Tibial nerve (tissue), 4 donors: ENCODE measurements around the gene RPAP3.

ENCODE experiments used
- CTCF ChIP-seq, 5 experiments: fragments of 200-600 bp in 3 of 5; fragments of 450-650 bp in 2 of 5; sonication (generic) in 3 of 5; IDR thresholded peaks; one replicate each; pipeline ENCODE4 v1.5.1; 2016 to 2019; ENCODE audit warnings: antibody characterized with exemption in 5 of 5, mild to moderate bottlenecking in 3 of 5, moderate library complexity in 2 of 5
- EP300 ChIP-seq, 2 donors: sonication (generic); formaldehyde crosslinking; IDR thresholded peaks; one replicate each; pipeline ENCODE4 v1.6.1; 2017; ENCODE audit warnings: antibody characterized with exemption in 2 of 2, mild to moderate bottlenecking in 1 of 2
- POLR2A ChIP-seq, 2 donors: fragments of 450-650 bp; IDR thresholded peaks; one replicate each; pipeline ENCODE4 v1.6.1; 2017; ENCODE audit warnings: antibody characterized with exemption in 2 of 2, mild to moderate bottlenecking in 2 of 2, moderate library complexity in 2 of 2

- TF ChIP-seq POLR2A (IDR thresholded peaks at IDR 0.05) (no peak), CTCF (IDR thresholded peaks at IDR 0.05) (no peak), EP300 (IDR thresholded peaks at IDR 0.05) (no peak)
These were observed 26.7 kb upstream of the RPAP3 start for GRCh38 chr12:47732504-47732903.
